NCI-H526 treated with DMSO at 0.1 percent for 48 hours (cell line): ENCODE measurements around the gene LIF.
"Not testable (repeated sequence)": the region's sequence is repeated elsewhere in the genome, so short reads cannot be mapped to it uniquely, and the experiment has no call there.

Source experiments
- DNase-seq: peaks from one replicate; lab custom pipeline; 2025; lab: John Stamatoyannopoulos, UW

The LIF gene

GRCh38 chr22:30224161-30224857, 22.2 kb downstream of the LIF start:
- DNase-seq: no peak

- DNase-seq: no peak
Measured at GRCh38 chr22:30223303-30223702, 23.3 kb downstream of the LIF start.

GRCh38 chr22:30222321-30222720, 24.2 kb downstream of the LIF start:
- no peak for DNase-seq

- DNase-seq: no peak
Measured at GRCh38 chr22:30221121-30221992, 25.2 kb downstream of the LIF start.

GRCh38 chr22:30220338-30221012, 26.1 kb downstream of the LIF start:
- DNase-seq: no peak

GRCh38 chr22:30219668-30220278, 26.8 kb downstream of the LIF start:
- DNase-seq: no peak

- DNase-seq: no peak
Measured at GRCh38 chr22:30219049-30219654, 27.4 kb downstream of the LIF start.

GRCh38 chr22:30217698-30218560, 28.6 kb downstream of the LIF start:
- no peak for DNase-seq

- no peak for DNase-seq
Measured at GRCh38 chr22:30216710-30217109, 29.8 kb downstream of the LIF start.

- DNase-seq: not testable (repeated sequence)
Measured at GRCh38 chr22:30216272-30216671, 30.3 kb downstream of the LIF start.

- DNase-seq: no peak
Measured at GRCh38 chr22:30214703-30215407, 31.7 kb downstream of the LIF start.

GRCh38 chr22:30212996-30213441, 33.5 kb downstream of the LIF start:
- no peak for DNase-seq

GRCh38 chr22:30212363-30212995, 34.1 kb downstream of the LIF start:
- DNase-seq: no peak

- no peak for DNase-seq
Measured at GRCh38 chr22:30211124-30211820, 35.3 kb downstream of the LIF start.

GRCh38 chr22:30210235-30210909, 36.2 kb downstream of the LIF start:
- DNase-seq: no peak

- DNase-seq: no peak
Measured at GRCh38 chr22:30209642-30210041, 36.9 kb downstream of the LIF start.

GRCh38 chr22:30208631-30209603, 37.6 kb downstream of the LIF start:
- no peak for DNase-seq
